Measurements from ENCODE around the gene MORN1.
"Not testable (repeated sequence)": the region's sequence is repeated elsewhere in the genome, so short reads cannot be mapped to it uniquely, and the experiment has no call there.

MORN1 gene

DNA sequence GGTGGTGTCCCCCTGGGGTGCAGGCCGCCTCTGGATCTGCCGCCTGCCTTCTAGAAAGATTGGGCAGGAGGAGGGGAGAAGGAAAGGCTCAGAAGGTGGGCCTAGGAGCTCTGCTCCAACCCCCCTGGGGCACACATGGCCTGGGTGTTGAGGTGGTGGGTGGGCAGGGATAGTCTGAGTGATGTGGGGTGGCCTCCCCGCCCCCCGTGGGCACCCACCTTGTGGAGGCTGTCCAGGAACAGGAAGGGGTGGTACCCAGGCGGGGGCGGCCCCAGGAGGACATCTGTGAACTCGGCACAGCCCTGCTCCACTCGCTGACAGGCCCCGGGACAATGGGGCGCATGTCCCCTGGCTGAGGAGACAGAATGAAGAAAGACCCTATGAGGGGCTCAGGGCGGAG lies 54.9 kb downstream of the MORN1 start:
- H3K36me3 Mint-ChIP-seq: no peaks in the 10 kb centered on the region
- peaks cover 3 to 5% of the 10 kb centered on the region in 2 donors for H3K27me3 Mint-ChIP-seq
- no peak overlapping the region for H3K27ac Mint-ChIP-seq
- H3K4me1 Mint-ChIP-seq: no peaks in the 10 kb centered on the region
- no peaks in the 10 kb centered on the region for H3K9me3 Mint-ChIP-seq
- no peak for ATAC-seq (replicated peaks)
- no peak overlapping the region for H3K4me3 Mint-ChIP-seq
- no peak for DNase-seq

DNA sequence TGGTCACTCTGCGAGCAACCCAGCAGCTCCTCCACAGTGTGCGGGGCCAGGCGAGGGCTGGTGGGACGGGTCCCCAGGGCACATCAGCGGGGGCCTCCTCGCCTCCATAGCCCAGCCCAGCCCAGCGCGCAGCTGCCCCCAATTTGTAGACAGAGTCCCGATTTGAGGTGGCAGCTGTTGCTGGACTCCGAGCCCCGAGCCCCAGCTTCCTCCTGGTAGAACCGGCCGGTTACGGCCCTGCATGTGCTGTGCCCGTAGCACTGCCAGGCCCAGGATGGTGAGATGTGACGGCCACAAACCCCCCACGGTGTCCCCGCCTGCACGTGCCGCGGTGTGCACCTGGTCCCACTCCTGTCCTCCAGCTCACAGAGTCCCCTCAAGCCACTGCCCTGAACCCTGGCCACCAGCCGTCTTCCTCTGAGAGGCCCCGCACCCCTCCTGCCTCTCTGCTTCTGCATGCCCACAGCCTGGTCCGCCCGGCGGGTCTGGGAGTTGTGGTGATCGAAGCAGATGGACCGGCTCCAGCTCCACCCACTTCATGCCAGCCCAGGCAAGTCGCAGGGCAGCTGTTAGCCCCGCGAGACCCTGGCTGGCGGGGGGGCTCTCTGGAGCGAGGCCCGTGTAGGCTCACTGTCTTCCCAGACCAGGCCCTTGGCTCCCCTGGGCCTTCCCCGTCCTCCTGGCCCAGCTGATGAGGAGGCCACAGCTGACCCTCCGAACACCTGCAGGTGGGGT lies 55.5 kb downstream of the MORN1 start:
- Mint-ChIP-seq H3K4me3 (no peak overlapping the region), H3K9me3 (no peaks in the 10 kb centered on the region), H3K36me3 (no peaks in the 10 kb centered on the region), H3K27ac (no peak overlapping the region), H3K27me3 (peaks cover under 1 to 3% of the 10 kb centered on the region in 2 donors), H3K4me1 (no peaks in the 10 kb centered on the region)
- ATAC-seq (replicated peaks): no peak
- no peak for DNase-seq

DNA sequence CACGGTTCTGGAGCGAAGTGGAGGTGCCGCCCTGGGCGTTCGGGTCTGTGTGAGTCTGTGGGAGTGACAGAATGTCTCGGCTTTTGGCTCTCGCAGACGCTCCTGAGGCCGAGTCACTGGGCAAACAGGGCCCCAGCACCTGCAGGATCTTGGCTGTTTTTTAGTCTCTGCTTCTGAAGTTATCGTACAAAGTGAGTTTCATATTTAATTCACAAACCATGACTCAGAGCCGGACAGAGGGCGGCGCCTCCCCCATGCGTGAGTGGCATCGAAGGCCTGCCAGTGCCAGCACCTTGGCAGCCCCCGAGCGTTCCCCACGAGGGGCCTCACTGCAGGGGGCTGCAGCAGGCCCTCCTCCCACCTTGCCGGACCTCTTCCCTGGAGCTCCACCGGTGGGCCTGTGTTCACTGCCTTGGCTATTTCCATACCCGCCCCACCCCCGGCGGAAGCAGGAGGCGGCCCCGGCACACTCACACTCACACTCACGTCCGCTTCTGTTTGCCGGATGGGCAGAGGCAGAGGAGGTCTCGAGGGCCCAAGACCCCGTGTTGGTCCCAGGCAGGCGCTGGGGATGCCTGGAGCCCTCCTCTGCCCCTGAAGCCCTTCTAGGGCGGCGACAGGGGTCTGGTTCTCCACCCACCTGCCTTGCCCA lies 56.3 kb downstream of the MORN1 start:
- Mint-ChIP-seq H3K27ac (no peak overlapping the region), H3K4me3 (no peak overlapping the region), H3K4me1 (no peaks in the 10 kb centered on the region)

DNA sequence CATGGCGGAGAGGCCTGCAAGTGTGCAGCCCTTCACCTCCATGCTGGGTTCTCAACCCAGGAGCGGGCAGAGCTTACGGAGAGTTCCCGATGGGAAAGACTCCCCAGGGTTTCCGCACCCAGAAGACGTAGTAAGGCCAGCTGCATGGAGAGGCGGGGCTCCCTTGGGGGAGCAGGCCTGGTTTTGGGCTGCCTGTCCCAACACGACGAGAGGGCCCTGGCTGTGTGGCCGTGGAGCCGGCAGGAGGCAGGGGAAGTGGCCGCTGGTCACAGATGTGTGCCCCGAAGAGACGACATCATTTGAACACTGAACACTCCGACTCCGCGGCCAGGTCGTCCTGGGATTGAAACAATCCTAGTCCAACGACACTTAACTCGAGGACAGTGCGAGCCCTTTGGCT lies 57.0 kb downstream of the MORN1 start:
- ATAC-seq (replicated peaks) (no peak), DNase-seq (no peak)
- Mint-ChIP-seq H3K27me3 (peaks cover 0 to 3% of the 10 kb centered on the region in 2 donors), H3K9me3 (no peaks in the 10 kb centered on the region), H3K4me3 (no peak overlapping the region), H3K27ac (no peak overlapping the region), H3K36me3 (no peaks in the 10 kb centered on the region), H3K4me1 (no peaks in the 10 kb centered on the region)

More for the DNA sequence above, 56.3 kb downstream of the MORN1 start:
- H3K36me3 Mint-ChIP-seq: no peaks in the 10 kb centered on the region
- peaks cover 0 to 3% of the 10 kb centered on the region in 2 donors for H3K27me3 Mint-ChIP-seq
- ATAC-seq (replicated peaks) (no peak), DNase-seq (no peak)
- H3K9me3 Mint-ChIP-seq: no peaks in the 10 kb centered on the region

DNA sequence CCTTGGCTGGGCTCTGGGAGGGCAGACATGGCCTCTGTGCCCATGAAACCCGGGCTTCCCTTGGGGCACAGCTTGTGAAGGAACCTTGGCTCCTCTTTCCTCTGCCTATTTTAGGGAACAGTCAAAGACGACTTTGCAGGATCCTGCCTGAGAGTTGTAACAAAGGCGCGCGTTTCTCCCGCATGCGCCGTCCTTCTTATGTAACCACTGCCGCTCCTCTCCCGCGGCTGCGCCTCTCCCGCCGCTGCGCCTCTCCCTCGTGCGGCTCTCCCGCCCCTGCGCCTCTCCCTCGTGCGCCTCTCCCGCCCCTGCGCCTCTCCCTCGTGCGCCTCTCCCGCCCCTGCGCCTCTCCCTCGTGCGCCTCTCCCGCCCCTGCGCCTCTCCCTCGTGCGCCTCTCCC lies 59.8 kb downstream of the MORN1 start:
- H3K36me3 Mint-ChIP-seq; H3K27ac Mint-ChIP-seq; H3K9me3 Mint-ChIP-seq; H3K4me3 Mint-ChIP-seq; DNase-seq; H3K4me1 Mint-ChIP-seq; ATAC-seq (replicated peaks): not testable (repeated sequence)
- H3K27me3 Mint-ChIP-seq: peaks cover 5 to 10% of the 10 kb centered on the region in 2 donors

DNA sequence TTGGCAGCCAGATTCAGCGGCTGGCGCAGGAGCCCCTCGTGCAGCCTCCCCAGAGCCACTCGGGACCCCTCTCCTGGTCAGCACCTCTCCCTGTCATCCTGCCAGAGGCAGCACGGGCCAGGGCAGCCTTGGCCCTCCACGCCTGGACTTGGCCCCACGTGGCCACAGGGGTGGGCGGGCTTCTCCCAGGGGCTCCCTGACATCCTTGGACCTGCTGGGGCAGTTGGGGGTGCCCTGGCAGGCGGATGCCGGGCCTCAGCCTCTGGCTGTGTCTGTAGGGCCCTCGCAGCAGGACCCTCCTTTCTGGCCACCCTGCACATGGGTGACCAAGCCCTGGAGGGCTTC lies 60.2 kb downstream of the MORN1 start:
- Mint-ChIP-seq H3K36me3 (no peaks in the 10 kb centered on the region), H3K4me3 (no peak overlapping the region), H3K9me3 (no peaks in the 10 kb centered on the region), H3K27ac (no peak overlapping the region), H3K4me1 (peaks cover 0 to 4% of the 10 kb centered on the region in 2 donors), H3K27me3 (peaks cover 5 to 10% of the 10 kb centered on the region in 2 donors)
- DNase-seq: no peak
- no peak for ATAC-seq (replicated peaks)

DNA sequence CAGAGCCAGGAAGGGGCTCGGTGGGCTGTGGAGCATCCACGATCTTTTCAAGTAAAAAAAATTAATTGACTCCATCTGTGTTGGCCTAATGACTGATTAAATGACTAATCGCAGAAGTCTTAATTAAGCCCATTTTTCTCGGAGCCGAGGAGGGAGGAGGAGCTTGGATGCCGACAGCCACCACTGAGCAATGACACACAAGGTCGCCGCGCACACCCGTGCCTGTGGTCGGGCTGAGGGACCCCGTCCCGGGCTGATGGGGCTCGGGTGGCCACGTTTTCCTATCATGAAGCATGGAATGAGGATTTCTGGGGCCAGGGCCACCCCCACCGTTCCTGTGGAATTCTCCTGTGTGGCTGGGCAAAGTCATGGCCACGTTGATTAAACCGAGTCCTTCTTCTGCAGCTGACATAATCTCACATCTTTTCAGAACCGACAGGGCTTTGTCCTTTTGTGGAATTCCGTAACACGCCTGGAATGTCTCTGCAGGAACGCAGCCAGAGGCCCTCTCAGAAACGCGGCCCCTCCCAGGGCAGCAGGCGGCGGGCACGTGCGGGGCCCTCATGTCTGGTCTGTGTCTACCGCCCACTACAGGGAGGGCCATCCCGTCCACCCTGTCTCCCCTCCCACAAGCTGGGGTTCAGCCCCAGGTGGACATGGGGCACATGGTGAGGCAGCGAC lies 60.7 kb downstream of the MORN1 start:
- DNase-seq (no peak), ATAC-seq (replicated peaks) (no peak)
- Mint-ChIP-seq H3K27ac (no peak overlapping the region), H3K4me1 (peaks cover 0 to 4% of the 10 kb centered on the region in 2 donors), H3K36me3 (no peaks in the 10 kb centered on the region), H3K4me3 (no peak overlapping the region), H3K9me3 (no peaks in the 10 kb centered on the region), H3K27me3 (peaks cover 5 to 7% of the 10 kb centered on the region in 2 donors)

DNA sequence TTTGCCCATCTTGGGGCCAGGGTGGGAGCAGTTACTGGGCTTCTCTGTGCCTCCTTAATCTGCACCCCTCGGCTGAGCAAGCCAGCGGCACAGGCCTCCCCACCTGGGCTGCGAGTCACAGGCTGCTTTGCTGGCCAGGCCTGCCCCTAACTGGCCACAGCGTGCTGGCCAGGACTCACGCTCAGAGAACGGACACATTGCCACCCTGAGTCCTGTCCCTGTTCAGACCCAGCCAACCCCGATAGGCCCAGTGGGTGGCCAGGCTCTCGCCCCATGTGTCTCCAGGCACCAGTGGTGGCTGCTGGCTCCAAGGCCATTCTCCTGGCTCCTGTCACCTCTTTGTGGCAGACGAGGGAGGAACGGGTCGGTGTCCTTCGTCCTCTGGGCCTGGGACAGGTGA lies 61.3 kb downstream of the MORN1 start:
- Mint-ChIP-seq H3K27me3 (peaks cover 9 to 10% of the 10 kb centered on the region in 2 donors), H3K9me3 (no peaks in the 10 kb centered on the region)

DNA sequence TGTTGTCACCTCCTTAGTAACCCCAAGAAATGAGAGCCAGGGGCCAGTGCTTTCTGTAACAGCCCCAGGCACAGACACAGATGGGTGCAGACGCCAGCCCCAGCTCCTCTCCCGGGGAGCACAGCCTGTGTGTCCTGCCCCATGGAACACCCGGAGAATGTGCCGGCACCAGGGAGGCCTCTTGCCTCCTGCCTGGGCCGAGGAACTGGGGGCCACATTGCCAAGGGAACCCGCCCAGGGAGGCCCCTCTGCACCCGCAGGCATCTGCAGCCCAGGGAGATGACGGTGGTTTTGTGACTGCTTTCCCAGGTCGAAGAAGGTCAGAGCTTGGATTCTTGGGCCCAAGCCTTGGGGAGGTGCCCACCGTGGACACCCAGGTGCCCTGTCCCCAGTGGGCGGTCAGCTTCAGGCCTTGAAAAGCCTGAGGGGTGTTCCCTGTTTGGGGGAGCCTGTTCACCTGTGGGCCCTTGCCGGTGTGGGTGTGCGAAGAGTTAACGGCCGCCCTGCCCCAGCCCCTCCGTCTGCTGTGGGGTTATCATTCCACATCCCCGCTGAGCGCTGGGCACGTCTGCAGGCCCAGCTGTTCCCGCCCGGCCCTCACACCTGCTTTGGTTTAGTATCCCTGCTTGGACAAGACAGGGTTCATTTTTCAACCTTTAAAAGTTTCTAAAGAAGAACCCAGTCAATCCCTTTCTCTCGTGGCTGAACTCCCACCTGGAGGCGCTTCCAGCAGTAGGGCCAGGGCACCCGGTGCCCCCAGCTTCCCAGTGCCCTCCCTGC lies 62.5 kb downstream of the MORN1 start:
- Mint-ChIP-seq H3K27me3 (peaks cover 12% of the 10 kb centered on the region in 2 donors), H3K36me3 (no peaks in the 10 kb centered on the region), H3K4me3 (no peak overlapping the region), H3K27ac (no peak overlapping the region), H3K9me3 (no peaks in the 10 kb centered on the region), H3K4me1 (peaks cover 0 to 4% of the 10 kb centered on the region in 2 donors)
- no peak for DNase-seq
- no peak for ATAC-seq (replicated peaks)

More for the DNA sequence above, 61.3 kb downstream of the MORN1 start:
- Mint-ChIP-seq H3K27ac (no peak overlapping the region), H3K36me3 (no peaks in the 10 kb centered on the region), H3K4me1 (peaks cover 0 to 4% of the 10 kb centered on the region in 2 donors), H3K4me3 (no peak overlapping the region)
- DNase-seq: no peak
- no peak for ATAC-seq (replicated peaks)

DNA sequence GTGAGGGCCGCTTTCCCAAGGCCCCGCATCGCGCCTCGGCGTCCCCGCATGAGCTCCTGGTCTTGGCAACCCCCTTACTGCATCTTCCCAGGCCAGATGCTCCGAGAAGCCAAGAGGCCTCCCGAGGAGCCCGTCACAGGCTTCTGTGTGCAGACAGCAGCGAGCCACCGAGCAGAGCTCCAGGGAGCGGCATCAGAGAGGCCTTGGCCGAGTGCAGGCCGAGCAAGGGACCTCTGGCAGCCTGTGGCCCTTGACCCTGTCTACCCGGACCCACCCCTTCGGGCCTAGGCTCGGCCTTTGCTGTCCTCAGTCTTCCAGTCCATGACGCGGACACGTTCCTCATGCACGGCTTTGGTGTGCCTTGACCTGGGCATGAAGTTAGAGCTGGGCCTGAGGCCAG lies 63.5 kb downstream of the MORN1 start:
- DNase-seq: no peak
- Mint-ChIP-seq H3K4me1 (peaks cover 0 to 4% of the 10 kb centered on the region in 2 donors), H3K27me3 (peaks cover 12% of the 10 kb centered on the region in 2 donors), H3K4me3 (no peak overlapping the region), H3K36me3 (no peaks in the 10 kb centered on the region), H3K9me3 (no peaks in the 10 kb centered on the region), H3K27ac (no peak overlapping the region)
- ATAC-seq (replicated peaks): no peak

DNA sequence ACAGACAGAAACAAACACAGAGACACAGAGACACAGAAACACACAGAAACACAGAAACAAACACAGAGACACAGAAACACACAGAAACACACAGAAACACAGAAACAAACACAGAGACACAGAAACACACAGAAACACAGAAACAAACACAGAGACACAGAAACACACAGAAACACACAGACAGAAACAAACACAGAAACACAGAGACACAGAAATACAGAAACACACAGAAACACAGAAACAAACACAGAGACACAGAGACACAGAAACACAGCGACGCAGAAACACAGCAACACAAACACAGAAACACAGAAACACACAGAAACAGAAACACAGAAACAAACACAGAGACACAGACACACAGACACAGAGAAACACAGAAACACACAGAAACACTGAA lies 64.2 kb downstream of the MORN1 start:
- not testable (repeated sequence) for DNase-seq; H3K4me3 Mint-ChIP-seq; H3K4me1 Mint-ChIP-seq; H3K9me3 Mint-ChIP-seq; ATAC-seq (replicated peaks); H3K36me3 Mint-ChIP-seq
- Mint-ChIP-seq H3K27ac (peak overlapping the region; percentile 68), H3K27me3 (peaks cover 12% of the 10 kb centered on the region in 2 donors)

DNA sequence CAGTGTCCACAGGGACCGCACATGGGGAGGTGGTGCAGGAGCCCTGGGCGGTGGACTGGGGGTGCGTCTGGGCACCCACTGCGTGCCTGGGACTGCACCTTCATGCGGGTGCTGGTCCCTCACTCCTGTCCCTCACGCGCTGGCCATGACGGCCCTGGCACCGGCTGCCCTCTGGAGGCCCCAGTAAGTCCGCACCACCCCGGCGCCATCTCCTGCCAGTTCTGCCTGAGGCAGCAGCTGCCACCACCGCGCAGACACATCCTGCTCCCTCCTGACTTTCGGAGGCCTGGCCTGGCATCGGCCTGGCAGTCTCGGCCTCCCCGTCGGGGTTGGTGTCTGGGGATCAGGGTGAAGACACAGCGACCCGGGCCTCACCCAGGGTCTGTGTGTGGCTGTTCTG lies 64.8 kb downstream of the MORN1 start:
- H3K27ac Mint-ChIP-seq: peak overlapping the region; percentile 68
- peaks cover 12 to 19% of the 10 kb centered on the region in 2 donors for H3K27me3 Mint-ChIP-seq
- peaks cover 4 to 7% of the 10 kb centered on the region in 2 donors for H3K4me1 Mint-ChIP-seq
- no peaks in the 10 kb centered on the region for H3K36me3 Mint-ChIP-seq
- ATAC-seq (replicated peaks): no peak
- no peak overlapping the region for H3K4me3 Mint-ChIP-seq
- DNase-seq: no peak
- no peaks in the 10 kb centered on the region for H3K9me3 Mint-ChIP-seq

DNA sequence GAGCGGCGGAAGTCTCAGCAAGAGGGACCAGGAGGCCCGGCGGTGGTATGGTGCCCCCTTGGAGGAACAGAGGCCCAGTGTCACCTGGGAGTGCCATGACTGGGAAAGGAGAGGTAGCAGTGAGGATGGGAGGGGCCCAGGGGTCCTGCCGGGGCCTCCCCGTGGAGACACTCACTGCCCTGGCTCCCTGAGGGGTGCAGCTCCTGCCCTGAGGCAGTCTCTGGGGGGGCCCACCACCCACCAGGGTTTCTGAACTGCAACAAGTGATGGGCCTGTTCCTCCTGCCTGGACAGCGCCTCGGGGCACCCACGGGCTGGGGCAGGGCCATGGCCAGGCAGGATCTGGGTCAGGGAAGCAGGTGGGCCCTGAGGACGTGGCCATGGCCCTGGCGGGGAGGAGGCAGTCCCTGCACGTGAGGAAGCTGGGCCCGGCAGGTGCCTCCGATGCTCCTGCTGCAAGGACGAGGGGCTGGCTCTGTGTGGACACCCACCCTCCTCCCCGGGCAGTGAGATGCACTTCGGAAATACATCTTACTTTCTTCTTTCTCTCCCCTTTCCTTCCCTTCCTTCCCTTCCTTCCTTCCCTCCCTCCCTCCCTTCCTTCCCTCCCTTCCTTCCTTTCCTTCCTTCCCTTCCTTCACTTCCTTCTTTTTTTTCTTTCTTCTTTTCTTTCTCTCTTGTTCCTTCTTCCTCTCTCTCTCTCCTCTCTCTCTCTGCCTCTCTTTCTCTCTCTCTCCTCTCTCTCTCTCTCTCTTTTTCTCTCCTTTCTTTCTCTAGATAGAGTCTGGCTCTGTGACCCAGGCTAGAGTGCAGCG lies 66.6 kb downstream of the MORN1 start:
- H3K27ac Mint-ChIP-seq: no peak overlapping the region
- H3K4me1 Mint-ChIP-seq: peaks cover 4 to 8% of the 10 kb centered on the region in 2 donors
- H3K4me3 Mint-ChIP-seq: no peak overlapping the region
- ATAC-seq (replicated peaks) (peak; percentile 31 to 38), DNase-seq (no peak)
- H3K27me3 Mint-ChIP-seq: peaks cover 12 to 31% of the 10 kb centered on the region in 2 donors
- H3K9me3 Mint-ChIP-seq: no peaks in the 10 kb centered on the region
- no peaks in the 10 kb centered on the region for H3K36me3 Mint-ChIP-seq
